GM23338 (cell line): Measurements from ENCODE around the gene CDH12.

Source experiments
- EZH2 ChIP-seq: fragments of 200-600 bp; sonication (generic); IDR thresholded peaks from one replicate; pipeline ENCODE4 v1.8.0; 2017; ENCODE audit warnings: antibody characterized with exemption, mild to moderate bottlenecking, low read depth; ENCODE audit not compliant: unreplicated experiment
- EZH2phosphoT487 ChIP-seq: fragments of 200-600 bp; sonication (generic); IDR thresholded peaks from one replicate; pipeline ENCODE4 v1.8.1; 2018; ENCODE audit warnings: antibody characterized with exemption; ENCODE audit not compliant: unreplicated experiment
- JUNB ChIP-seq: IDR thresholded peaks from one replicate; pipeline ENCODE4 v1.6.1; 2016; ENCODE audit warnings: antibody characterized with exemption; ENCODE audit not compliant: unreplicated experiment
- TF ChIP-seq, protein P1 (sequence below), 2 experiments: fragments of 200-600 bp in 1 of 2; sonication (generic) in 1 of 2; conservative IDR thresholded peaks; 2 replicates each; pipeline versions ENCODE4 v1.5.1 to v1.6.1; 2016 to 2017; ENCODE audit warnings: antibody characterized with exemption in 2 of 2, low read depth in 2 of 2, mild to moderate bottlenecking in 2 of 2, moderate library complexity in 1 of 2

DNA sequence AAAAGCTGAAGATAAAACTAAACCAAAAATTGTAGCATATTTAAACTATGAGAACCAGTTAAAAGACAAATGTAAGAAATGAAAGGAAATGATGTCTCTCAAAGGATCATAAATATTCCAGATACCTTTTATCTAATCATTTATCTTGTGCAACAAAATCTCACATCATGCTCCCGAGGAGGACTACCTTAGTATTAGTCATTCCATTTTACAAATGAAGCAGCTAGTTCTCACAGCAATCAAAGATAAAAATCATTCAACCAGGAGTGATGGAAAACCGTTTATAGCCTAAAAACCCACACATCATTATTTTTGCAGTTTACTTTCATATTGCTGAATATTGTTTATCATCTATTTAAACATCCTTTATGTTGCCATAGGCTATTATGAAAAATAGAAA lies 190.0 kb downstream of the CDH12 start:
- TF ChIP-seq EZH2phosphoT487 (no peak), EZH2 (no peak), JUNB (no peak)
- TF ChIP-seq, protein P1, sequence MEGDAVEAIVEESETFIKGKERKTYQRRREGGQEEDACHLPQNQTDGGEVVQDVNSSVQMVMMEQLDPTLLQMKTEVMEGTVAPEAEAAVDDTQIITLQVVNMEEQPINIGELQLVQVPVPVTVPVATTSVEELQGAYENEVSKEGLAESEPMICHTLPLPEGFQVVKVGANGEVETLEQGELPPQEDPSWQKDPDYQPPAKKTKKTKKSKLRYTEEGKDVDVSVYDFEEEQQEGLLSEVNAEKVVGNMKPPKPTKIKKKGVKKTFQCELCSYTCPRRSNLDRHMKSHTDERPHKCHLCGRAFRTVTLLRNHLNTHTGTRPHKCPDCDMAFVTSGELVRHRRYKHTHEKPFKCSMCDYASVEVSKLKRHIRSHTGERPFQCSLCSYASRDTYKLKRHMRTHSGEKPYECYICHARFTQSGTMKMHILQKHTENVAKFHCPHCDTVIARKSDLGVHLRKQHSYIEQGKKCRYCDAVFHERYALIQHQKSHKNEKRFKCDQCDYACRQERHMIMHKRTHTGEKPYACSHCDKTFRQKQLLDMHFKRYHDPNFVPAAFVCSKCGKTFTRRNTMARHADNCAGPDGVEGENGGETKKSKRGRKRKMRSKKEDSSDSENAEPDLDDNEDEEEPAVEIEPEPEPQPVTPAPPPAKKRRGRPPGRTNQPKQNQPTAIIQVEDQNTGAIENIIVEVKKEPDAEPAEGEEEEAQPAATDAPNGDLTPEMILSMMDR (conservative IDR thresholded peaks at IDR 0.05; ENCODE audit: low read depth in 2 of 2), result no peak
